Medulla oblongata (tissue), 1 donor: ENCODE measurements around the gene E2F3.
A peak's percentile ranks its signal among the peaks of the same experiment; 100 is the strongest.

Experiments used
- DNase-seq: peaks from one replicate; pipeline ENCODE4 v3.0.0-alpha.2; 2015; ENCODE audit errors: extremely low spot score

Gene E2F3

GRCh38 chr6:20533746-20534294 is 132.1 kb downstream of the E2F3 start:
- DNase-seq, result no peak

DNA sequence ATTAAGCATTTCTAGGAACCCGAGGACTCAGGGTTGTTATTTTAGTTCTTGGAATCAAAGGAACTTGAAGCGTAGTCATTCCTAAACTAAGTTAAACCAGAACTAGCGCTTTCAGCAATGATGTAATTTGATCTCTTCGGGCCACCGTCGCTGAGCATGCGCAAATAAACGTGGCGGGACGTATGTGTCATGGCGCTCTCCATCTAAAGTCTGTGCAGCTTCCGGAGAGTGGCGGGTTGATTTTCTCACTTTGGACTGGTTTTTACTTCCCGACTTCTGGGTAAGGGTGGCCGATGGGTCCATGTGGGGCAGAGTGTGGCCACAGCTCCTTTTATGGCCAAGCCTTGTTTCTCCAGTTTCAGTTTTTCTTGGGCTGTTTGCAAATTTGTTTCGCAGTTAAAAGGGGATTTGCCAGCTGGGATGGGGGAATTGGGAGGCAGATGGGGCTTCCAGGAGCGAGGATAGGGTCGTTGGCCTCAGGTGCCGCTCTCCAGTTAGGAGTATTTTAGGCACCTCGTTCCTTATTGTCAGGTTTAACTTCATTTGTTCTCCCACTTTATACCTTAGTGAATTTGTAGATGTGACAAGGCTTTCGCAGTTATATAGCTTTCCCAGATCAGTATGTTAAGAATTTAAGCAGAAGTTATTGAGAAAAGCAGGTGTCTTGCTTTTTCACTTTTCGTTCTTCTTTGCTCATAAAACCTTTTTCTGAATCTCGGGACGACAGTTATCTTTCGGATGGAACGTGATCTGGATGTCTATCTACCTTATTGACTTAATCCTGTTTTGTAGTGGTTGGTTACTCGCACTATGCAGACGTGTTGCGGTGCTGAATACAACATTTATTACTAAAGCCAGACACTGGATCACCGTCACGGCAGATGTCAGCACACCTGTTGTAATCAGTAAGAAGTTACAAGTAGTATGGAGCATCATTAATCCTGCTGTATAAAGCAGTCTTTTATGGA is 132.9 kb downstream of the E2F3 start, which contains the start of gene CDKAL1:
CDKAL1 (plus strand) TSS at position 163 of the 968 bp plus-strand sequence. CDS start 11,894 bp downstream, outside the sequence.
- peak; percentile 92 for DNase-seq

- DNase-seq, result no peak
Measured at GRCh38 chr6:20538131-20538662, 136.5 kb downstream of the E2F3 start.

GRCh38 chr6:20538907-20539306 is 137.2 kb downstream of the E2F3 start:
- DNase-seq, result no peak

- DNase-seq, result no peak
Measured at GRCh38 chr6:20539387-20539786, 137.7 kb downstream of the E2F3 start.

- DNase-seq, result no peak
Measured at GRCh38 chr6:20540683-20541082, 139.0 kb downstream of the E2F3 start.

GRCh38 chr6:20541382-20541781 is 139.7 kb downstream of the E2F3 start:
- DNase-seq, result no peak

GRCh38 chr6:20542927-20543602 is 141.4 kb downstream of the E2F3 start:
- DNase-seq, result no peak
